Right atrium auricular region (tissue), 2 donors: ENCODE measurements around the gene CFAP92. TPM values are rescaled to one million over a fixed set of nuclear protein-coding genes. Genes with fewer than 3 reads are reported as not detected.
"Not testable (repeated sequence)": the region's sequence is repeated elsewhere in the genome, so short reads cannot be mapped to it uniquely, and the experiment has no call there.

ENCODE experiments used
- DNase-seq: peaks from one replicate; pipeline ENCODE4 v3.0.0-alpha.2; 2019; ENCODE audit warnings: low spot score
- H3K27ac ChIP-seq, 2 donors: fragments of 200-600 bp; sonication (generic); 1 replicate in 1 of 2; 2 replicates in 1 of 2; pipeline ENCODE4 v1.5.1; 2016 to 2019
- H3K27me3 ChIP-seq, 2 donors: fragments of 200-600 bp; sonication (generic); one replicate each; pipeline versions ENCODE4 v1.5.1 to v1.6.0; 2017 to 2019
- H3K36me3 ChIP-seq: fragments of 200-600 bp; sonication (generic); one replicate; pipeline ENCODE4 v1.5.1; 2016
- H3K4me1 ChIP-seq, 2 donors: fragments of 200-600 bp; sonication (generic); one replicate each; pipeline versions ENCODE4 v1.5.1 to v1.6.0; 2017 to 2019
- H3K4me3 ChIP-seq, 2 donors: fragments of 200-600 bp; sonication (generic); 1 replicate in 1 of 2; 2 replicates in 1 of 2; pipeline ENCODE4 v1.5.1; 2017 to 2019; ENCODE audit warnings: mild to moderate bottlenecking in 1 of 2, moderate library complexity in 1 of 2
- H3K9me3 ChIP-seq, 2 donors: fragments of 200-600 bp; sonication (generic); one replicate each; pipeline ENCODE4 v1.5.1; 2019
- total RNA-seq, 2 donors: library from RNA; depleted of rRNA; stranded (reverse); fragments of >200 nt; gene quantifications; one replicate each; pipeline ENCODE4 v1.1.0, GENCODE V29; 2016
- TF ChIP-seq, protein P1 (sequence below), 2 donors: fragments of 200-600 bp; sonication (generic); IDR thresholded peaks; one replicate each; pipeline ENCODE4 v1.5.1; 2019; ENCODE audit warnings: antibody characterized with exemption in 2 of 2

The CFAP92 gene
- total RNA-seq, 2 donors from 2014 or later, result not detected

DNA sequence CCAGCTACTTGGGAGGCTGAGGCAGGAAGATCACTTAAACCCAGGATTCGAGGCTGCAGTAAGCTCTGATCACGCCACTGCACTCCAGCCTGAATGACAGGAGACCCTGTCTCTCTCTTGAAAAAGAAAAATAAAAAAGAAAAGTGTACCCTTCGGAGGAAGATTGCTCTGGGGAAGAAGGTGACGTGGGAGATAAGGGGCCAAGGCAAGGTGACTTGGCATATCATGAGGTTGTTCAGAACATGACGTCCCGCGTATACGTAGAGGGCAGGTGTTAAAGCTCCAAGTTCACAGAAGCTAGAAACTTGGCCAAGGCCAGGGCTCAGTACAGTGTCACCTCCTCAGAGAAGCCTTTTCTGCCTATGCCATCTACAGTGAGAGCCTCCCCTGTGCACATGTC lies 121.1 kb downstream of the CFAP92 start:
- TF ChIP-seq, protein P1, sequence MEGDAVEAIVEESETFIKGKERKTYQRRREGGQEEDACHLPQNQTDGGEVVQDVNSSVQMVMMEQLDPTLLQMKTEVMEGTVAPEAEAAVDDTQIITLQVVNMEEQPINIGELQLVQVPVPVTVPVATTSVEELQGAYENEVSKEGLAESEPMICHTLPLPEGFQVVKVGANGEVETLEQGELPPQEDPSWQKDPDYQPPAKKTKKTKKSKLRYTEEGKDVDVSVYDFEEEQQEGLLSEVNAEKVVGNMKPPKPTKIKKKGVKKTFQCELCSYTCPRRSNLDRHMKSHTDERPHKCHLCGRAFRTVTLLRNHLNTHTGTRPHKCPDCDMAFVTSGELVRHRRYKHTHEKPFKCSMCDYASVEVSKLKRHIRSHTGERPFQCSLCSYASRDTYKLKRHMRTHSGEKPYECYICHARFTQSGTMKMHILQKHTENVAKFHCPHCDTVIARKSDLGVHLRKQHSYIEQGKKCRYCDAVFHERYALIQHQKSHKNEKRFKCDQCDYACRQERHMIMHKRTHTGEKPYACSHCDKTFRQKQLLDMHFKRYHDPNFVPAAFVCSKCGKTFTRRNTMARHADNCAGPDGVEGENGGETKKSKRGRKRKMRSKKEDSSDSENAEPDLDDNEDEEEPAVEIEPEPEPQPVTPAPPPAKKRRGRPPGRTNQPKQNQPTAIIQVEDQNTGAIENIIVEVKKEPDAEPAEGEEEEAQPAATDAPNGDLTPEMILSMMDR (IDR thresholded peaks at IDR 0.05), result no peak
- H3K27me3 ChIP-seq, result no peaks in the 10 kb centered on the region
- no peak overlapping the region for H3K27ac ChIP-seq
- H3K4me1 ChIP-seq, result peaks cover 0 to 10% of the 10 kb centered on the region in 2 donors
- no peaks in the 10 kb centered on the region for H3K36me3 ChIP-seq
- no peaks in the 10 kb centered on the region for H3K9me3 ChIP-seq
- H3K4me3 ChIP-seq, result no peak overlapping the region
- no peak for DNase-seq

DNA sequence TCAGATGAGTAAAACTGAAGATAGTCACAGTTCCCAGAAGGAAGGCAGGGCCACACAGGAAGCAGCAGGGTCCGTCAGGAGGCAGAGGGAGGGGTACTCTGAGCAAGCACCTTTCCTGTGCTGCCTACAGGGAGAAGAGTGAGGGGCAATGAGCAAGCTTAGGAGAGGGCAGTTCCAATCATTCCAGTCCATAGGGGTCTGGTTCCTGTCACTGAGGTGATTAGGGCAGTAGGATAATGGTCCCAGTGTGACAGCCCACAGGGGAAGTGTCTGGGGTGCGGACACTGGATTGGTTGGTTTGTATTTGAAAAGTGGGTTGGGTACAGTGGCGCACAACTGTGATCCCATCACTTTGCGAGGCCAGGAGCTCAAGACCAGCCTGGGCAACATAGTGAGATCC lies 121.6 kb downstream of the CFAP92 start:
- no peak for DNase-seq
- Histone ChIP-seq H3K27me3 (no peaks in the 10 kb centered on the region), H3K4me3 (no peak overlapping the region), H3K36me3 (no peaks in the 10 kb centered on the region), H3K9me3 (no peaks in the 10 kb centered on the region), H3K4me1 (peaks cover 0 to 7% of the 10 kb centered on the region in 2 donors), H3K27ac (no peak overlapping the region)
- TF ChIP-seq, protein P1 (IDR thresholded peaks at IDR 0.05), result no peak

DNA sequence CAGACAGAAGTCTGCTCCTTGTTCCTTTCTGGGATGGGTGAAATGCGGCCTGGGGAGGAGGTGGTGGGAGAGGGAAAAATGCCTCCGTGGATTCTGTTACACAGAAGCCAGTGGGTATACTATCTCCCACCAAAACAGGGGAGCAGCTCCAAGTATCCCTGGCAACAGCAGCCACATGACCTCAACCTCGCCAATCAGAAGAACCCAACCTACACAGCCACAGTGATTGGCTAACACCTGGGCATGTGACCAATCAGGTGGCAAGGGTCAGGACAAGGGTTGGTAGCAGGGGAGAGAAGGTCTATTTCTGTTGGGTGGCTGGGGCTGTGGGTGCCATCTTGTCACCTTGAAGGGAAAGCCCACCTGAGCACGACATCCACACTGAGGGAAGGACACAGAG lies 123.5 kb downstream of the CFAP92 start:
- TF ChIP-seq, protein P1 (IDR thresholded peaks at IDR 0.05), result no peak
- H3K27ac ChIP-seq, result no peak overlapping the region
- no peak overlapping the region for H3K4me3 ChIP-seq
- no peaks in the 10 kb centered on the region for H3K9me3 ChIP-seq
- no peaks in the 10 kb centered on the region for H3K36me3 ChIP-seq
- no peaks in the 10 kb centered on the region for H3K27me3 ChIP-seq
- no peak for DNase-seq
- H3K4me1 ChIP-seq, result peaks cover 0 to 8% of the 10 kb centered on the region in 2 donors

DNA sequence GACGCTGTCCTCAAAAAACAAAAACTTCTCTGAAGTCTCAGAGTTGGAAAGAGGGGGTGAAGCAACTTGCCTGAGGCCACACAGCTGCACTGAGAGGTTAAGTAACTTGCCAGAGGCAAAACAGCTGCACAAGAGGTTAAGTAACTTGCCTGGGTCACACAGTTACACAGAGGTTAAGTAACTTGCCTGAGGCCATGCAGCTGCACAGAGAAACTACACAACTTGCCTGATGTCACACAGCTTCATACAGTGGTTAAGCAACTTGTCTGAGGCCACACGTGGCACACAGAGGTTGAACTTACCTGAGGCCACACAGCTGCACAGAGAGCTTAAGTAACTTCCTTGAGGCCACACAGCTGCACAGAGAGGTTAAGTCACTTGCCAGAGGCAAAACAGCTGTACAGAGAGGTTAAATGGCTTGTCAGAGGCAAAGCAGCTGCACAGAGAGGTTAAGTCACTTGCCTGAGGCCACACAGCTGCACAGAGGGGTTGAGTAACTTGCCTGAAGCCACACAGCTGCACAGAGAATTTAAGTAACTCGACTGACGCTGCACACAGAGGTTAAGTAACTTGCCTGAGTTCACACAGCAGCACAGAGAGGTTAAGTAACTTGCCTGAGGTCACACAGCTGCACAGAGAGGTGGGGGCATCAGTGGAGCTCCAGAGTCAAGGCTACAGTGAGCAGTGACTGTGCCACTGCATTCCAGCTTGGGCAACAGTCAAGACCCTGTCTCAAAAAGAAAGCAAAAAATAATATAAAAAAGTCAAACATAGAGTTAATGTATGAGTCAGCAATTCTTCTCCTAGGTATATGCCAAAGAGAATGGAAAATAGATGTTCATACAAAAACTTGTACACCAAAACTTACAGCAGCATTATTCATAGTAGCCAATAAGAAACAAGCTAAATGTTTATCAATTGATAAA lies 126.4 kb downstream of the CFAP92 start:
- Histone ChIP-seq H3K27ac (no peak overlapping the region), H3K36me3 (no peaks in the 10 kb centered on the region), H3K9me3 (no peaks in the 10 kb centered on the region), H3K4me3 (no peak overlapping the region), H3K27me3 (no peaks in the 10 kb centered on the region), H3K4me1 (peaks cover 0 to 18% of the 10 kb centered on the region in 2 donors)
- TF ChIP-seq, protein P1 (IDR thresholded peaks at IDR 0.05), result no peak
- no peak for DNase-seq

DNA sequence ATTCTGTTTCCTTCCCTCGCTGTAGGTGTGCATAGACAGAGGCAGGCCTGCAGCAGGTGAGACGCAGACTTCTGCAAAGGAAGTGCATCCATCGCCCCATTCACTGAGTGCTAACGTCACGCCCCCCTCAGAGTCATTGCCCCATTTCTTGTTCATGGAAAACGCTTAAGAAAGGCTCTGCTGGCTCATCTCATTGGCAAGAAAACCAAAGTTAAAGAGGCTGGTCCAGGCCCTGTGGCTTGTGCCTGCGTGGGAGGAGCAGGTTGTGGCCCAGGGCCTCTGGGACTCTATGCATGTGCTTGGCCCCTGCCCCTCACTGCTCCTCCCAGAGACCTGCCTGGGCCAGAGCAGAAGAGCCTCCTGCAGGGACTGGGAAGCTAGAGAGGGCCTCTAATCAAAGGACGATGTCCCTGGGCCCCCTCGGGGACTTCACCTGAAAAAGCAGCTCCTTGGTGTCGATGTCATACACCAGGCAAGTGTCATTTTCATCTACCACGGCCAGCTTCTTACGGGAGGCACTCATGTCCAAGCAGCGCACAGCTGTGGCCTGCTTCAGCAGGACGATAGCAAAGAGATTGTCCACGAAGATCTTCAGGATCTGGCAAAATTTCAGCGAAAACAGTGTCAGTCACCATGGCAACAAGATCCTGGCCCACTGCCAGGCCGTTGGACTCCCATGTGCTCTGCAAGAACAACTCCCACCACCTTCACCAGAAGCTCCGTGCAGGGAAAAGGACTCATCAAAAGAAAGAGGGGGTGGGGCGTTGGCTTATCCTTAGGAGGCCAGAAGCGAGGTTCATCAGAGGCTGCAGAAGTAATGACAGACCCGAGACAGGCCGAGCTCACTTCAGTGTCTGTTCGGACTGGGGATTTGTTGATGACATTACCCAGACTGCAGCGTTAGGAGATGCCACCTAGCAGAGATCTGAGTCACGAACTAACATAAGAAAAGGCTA lies 128.7 kb downstream of the CFAP92 start:
- H3K27ac ChIP-seq, H3K9me3 ChIP-seq, DNase-seq: not testable (repeated sequence)

DNA sequence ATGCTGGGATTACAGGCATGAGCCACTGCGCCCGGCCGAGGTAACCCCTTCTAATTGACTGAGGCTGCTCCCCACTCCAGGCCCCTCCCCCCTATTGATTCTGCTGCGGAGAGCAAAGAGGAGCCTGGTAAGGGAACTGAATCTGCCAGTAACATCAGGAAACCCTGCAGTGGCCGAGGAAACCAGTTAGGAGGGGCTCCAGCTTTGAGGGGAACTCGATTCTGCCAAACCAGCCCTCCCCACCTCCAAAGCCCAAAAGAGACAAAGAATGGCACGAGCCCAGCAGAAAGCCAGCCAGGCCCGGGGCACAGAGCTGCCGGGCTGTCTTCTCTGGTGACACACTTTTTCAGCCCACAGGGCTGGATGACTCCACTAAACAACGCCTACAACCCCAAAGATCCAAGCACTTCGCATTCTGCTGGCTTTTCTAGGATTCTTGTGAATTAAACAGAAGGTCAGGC lies 129.5 kb downstream of the CFAP92 start:
- no peaks in the 10 kb centered on the region for H3K36me3 ChIP-seq
- H3K9me3 ChIP-seq, result peaks cover 4 to 7% of the 10 kb centered on the region in 2 donors
- no peak overlapping the region for H3K4me3 ChIP-seq
- H3K27me3 ChIP-seq, result no peaks in the 10 kb centered on the region
- TF ChIP-seq, protein P1 (IDR thresholded peaks at IDR 0.05), result no peak
- peak overlapping the region in 1 of 2 donors; percentile 35 for H3K27ac ChIP-seq
- H3K4me1 ChIP-seq, result peaks cover 0 to 18% of the 10 kb centered on the region in 2 donors
- no peak for DNase-seq

More for the DNA sequence above, 128.7 kb downstream of the CFAP92 start:
- not testable (repeated sequence) for H3K4me3 ChIP-seq, H3K27me3 ChIP-seq, H3K36me3 ChIP-seq
- H3K4me1 ChIP-seq, result peaks cover 0 to 18% of the 10 kb centered on the region in 2 donors
